ENCODE data around the gene GLRX.

DNA sequence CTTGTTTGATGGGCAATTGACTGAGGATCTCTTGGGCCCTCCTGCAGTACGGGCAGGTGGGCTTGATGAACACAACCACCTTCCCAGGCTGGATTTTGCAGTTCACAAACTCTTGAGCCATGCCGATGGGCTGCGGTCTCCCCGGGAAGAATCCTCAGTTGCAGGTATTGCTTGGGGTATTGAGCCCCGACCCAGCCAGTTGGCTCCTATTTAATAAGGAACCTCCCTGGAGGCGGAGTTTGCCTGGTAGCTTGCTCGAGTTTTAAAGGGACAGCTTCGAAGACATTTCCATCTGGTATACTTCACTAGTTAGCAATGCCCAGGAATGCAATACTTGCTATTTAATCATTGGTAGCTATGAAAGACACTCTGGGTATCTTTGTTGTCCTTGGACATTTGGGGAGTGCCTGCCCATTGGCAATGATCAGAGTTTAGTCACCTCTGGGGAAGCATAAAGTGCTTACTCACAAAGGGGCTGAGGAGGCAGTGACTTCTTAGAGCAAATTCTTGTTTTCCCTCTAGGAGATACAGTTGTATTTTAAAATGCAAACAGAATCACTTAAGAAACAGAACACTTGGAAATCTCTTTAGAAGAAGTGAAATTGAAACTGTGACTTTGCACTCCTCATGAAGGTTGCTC lies at the start of gene GLRX:
- TF ChIP-seq RAD21 (CRISPR knock-in tag; IDR thresholded peaks at IDR 0.05) (no peak), SMARCC2 (IDR thresholded peaks at IDR 0.05) (no peak), ELF1 (CRISPR knock-in tag; IDR thresholded peaks at IDR 0.05) (no peak), POLR2A (IDR thresholded peaks at IDR 0.05; ENCODE audit: insufficient read depth in 1 of 2, low read depth in 2 of 2, low read length in 2 of 2) (peak; percentile 82 to 95), ZSCAN5A (CRISPR knock-in tag; IDR thresholded peaks at IDR 0.05; ENCODE audit: borderline replicate concordance) (no peak), ZNF253 (CRISPR knock-in tag; IDR thresholded peaks at IDR 0.05; ENCODE audit: borderline replicate concordance) (no peak), POLR2AphosphoS5 (IDR thresholded peaks at IDR 0.05; ENCODE audit: low read depth, low read length) (peak; percentile 96)
- TF ChIP-seq, protein P1, sequence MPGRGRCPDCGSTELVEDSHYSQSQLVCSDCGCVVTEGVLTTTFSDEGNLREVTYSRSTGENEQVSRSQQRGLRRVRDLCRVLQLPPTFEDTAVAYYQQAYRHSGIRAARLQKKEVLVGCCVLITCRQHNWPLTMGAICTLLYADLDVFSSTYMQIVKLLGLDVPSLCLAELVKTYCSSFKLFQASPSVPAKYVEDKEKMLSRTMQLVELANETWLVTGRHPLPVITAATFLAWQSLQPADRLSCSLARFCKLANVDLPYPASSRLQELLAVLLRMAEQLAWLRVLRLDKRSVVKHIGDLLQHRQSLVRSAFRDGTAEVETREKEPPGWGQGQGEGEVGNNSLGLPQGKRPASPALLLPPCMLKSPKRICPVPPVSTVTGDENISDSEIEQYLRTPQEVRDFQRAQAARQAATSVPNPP (CRISPR knock-in tag; IDR thresholded peaks at IDR 0.05) = no peak

Data from HepG2 (cell line).